Osteocyte (in vitro differentiated cells): ENCODE data around the gene CCDC24. TPM values are rescaled to one million over a fixed set of nuclear protein-coding genes. Genes with fewer than 3 reads are reported as not detected.

ENCODE experiments used
- DNase-seq: peaks from one replicate; pipeline ENCODE4 v3.0.0; 2021; ENCODE audit warnings: mixed read lengths; ENCODE audit not compliant: unreplicated experiment; ENCODE audit errors: extremely low spot score
- H3K27ac Mint-ChIP-seq: one replicate; pipeline ENCODE4 v1.8.0; 2021; ENCODE audit warnings: mild to moderate bottlenecking, mixed read lengths; ENCODE audit not compliant: unreplicated experiment
- H3K27me3 Mint-ChIP-seq: one replicate; pipeline ENCODE4 v1.8.0; 2021; ENCODE audit warnings: mixed read lengths; ENCODE audit not compliant: unreplicated experiment
- H3K36me3 Mint-ChIP-seq: one replicate; pipeline ENCODE4 v1.8.0; 2021; ENCODE audit warnings: mixed read lengths; ENCODE audit not compliant: unreplicated experiment
- H3K4me1 Mint-ChIP-seq: one replicate; pipeline ENCODE4 v1.8.0; 2021; ENCODE audit warnings: mixed read lengths; ENCODE audit not compliant: unreplicated experiment
- H3K4me3 Mint-ChIP-seq: one replicate; pipeline ENCODE4 v1.8.0; 2021; ENCODE audit warnings: mild to moderate bottlenecking, moderate library complexity, mixed read lengths; ENCODE audit not compliant: unreplicated experiment
- H3K9me3 Mint-ChIP-seq: one replicate; pipeline ENCODE4 v1.8.0; 2021; ENCODE audit warnings: mixed read lengths; ENCODE audit not compliant: unreplicated experiment
- CTCF ChIP-seq: fragments of 200-600 bp; sonication (generic); IDR thresholded peaks from 2 replicates; pipeline ENCODE4 v1.5.0; 2021; ENCODE audit warnings: antibody characterized with exemption, mild to moderate bottlenecking, moderate library complexity
- total RNA-seq: library from RNA; stranded (reverse); gene quantifications from 2 replicates; pipeline ENCODE4 v1.2.1, GENCODE V29; 2021

CCDC24 gene
- total RNA-seq, 1 donor from 2014 or later = 5.1 TPM

DNA sequence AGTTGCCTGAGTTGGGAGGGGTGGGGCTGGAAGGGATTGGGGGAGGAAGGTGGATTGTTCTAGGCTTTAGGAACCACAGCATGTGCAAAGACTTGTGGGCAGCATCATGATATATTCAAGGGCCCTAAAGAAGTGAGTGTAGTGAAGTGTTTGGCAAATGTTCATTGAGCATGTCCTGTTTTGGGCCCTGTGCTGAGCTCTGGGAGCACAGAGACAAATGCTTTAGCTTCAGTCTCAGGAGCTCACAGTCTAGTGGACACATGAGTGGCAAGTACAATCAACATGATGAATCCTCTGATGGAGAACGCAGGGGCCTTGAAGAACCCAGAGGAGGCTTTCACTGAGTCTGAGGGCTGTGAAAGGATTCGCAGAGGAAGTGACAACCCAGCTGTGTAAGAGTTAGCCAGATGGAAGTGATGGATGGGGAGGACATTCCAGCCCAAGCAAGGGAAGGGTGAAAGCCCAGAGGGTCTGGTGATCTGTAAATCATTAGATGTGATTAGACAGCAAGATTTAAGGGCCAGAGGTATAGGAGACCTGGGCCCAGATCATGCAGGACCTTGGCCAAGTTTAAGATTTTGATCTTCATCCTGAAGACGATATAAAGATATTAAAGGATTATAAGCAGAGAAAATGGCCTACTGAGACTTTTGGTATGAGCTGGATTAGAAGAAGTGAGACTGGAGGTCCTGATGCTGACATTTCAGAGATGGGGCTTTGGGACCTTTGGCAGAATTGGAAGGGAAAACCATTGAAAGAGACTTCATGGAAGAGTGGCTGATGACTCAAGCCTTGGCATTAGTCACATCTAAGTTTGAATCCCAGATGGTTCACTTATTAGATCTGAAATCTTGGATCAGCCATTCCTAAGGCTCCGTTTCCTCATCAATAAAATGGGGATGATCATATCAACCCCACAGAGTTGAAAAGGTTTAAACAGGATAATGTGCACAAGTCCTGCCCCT lies 40.1 kb upstream of the CCDC24 start:
- no peak for DNase-seq
- Mint-ChIP-seq H3K36me3 (peaks cover 9% of the 10 kb centered on the region), H3K4me1 (peaks cover 18% of the 10 kb centered on the region), H3K4me3 (no peak overlapping the region), H3K9me3 (no peaks in the 10 kb centered on the region), H3K27me3 (no peaks in the 10 kb centered on the region), H3K27ac (no peak overlapping the region)
- no peak for TF ChIP-seq CTCF

- H3K27ac Mint-ChIP-seq = no peak overlapping the region
- no peak overlapping the region for H3K4me3 Mint-ChIP-seq
- peaks cover 12% of the 10 kb centered on the region for H3K4me1 Mint-ChIP-seq
- H3K9me3 Mint-ChIP-seq = no peaks in the 10 kb centered on the region
- H3K36me3 Mint-ChIP-seq = peaks cover 13% of the 10 kb centered on the region
- H3K27me3 Mint-ChIP-seq = no peaks in the 10 kb centered on the region
- no peak for DNase-seq
- TF ChIP-seq CTCF = no peak
Observed at GRCh38 chr1:43952731-43953346, 38.6 kb upstream of the CCDC24 start.

GRCh38 chr1:43953361-43953760 lies 38.0 kb upstream of the CCDC24 start:
- Mint-ChIP-seq H3K4me3 (no peak overlapping the region), H3K4me1 (peaks cover 7% of the 10 kb centered on the region), H3K36me3 (peaks cover 19% of the 10 kb centered on the region), H3K27ac (no peak overlapping the region), H3K27me3 (no peaks in the 10 kb centered on the region), H3K9me3 (no peaks in the 10 kb centered on the region)
- DNase-seq = no peak
- no peak for TF ChIP-seq CTCF

- no peaks in the 10 kb centered on the region for H3K27me3 Mint-ChIP-seq
- no peaks in the 10 kb centered on the region for H3K4me1 Mint-ChIP-seq
- no peak overlapping the region for H3K27ac Mint-ChIP-seq
- no peak for TF ChIP-seq CTCF
- DNase-seq = no peak
- H3K4me3 Mint-ChIP-seq = no peak overlapping the region
- H3K9me3 Mint-ChIP-seq = no peaks in the 10 kb centered on the region
- peaks cover 23% of the 10 kb centered on the region for H3K36me3 Mint-ChIP-seq
Observed at GRCh38 chr1:43954036-43954435, 37.4 kb upstream of the CCDC24 start.

DNA sequence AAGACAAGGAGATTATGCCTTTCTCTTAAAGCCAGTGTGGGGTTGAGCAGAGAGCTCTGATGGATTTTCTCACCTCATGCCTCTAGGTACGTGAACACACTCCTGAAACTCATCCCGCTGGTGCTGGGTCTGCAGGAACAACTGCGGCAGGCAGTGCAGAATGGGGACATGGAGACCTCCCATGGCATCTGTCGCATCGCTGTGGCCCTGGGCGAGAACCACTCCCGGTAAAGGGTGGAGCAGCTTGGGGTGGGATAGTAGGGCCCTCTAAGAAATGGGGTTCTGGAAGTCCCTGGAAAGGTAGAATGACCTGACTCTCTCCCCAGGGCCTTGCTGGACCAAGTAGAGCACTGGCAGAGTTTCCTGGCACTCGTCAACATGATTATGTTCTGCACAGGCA lies 35.2 kb upstream of the CCDC24 start:
- H3K4me1 Mint-ChIP-seq = no peaks in the 10 kb centered on the region
- peaks cover 17% of the 10 kb centered on the region for H3K36me3 Mint-ChIP-seq
- no peaks in the 10 kb centered on the region for H3K27me3 Mint-ChIP-seq
- H3K4me3 Mint-ChIP-seq = no peak overlapping the region
- no peak overlapping the region for H3K27ac Mint-ChIP-seq
- H3K9me3 Mint-ChIP-seq = no peaks in the 10 kb centered on the region
- no peak for TF ChIP-seq CTCF
- DNase-seq = no peak
